CD4-positive, alpha-beta T cell (primary cell): Measurements from ENCODE around the gene MIPOL1. TPM values are rescaled to one million over a fixed set of nuclear protein-coding genes. Genes with fewer than 3 reads are reported as not detected.

ENCODE experiments used
- ATAC-seq: fragments of 200-7000 bp; cut with Tn5 transposase; one replicate; pipeline ENCODE4 v1.10.0; 2022; ENCODE audit warnings: mild to moderate bottlenecking; ENCODE audit not compliant: poor library complexity
- CTCF ChIA-PET: fragments of 350-600 bp; sonication (Branson Sonifier 250); formaldehyde crosslinking; loops from one replicate; lab custom pipeline; 2021; ENCODE audit warnings: antibody characterized with exemption, inconsistent platforms; lab: Charles Lee
- POLR2A ChIA-PET: fragments of 350-600 bp; sonication (Branson Sonifier 250); formaldehyde crosslinking; loops from one replicate; lab custom pipeline; 2021; ENCODE audit warnings: antibody characterized with exemption, inconsistent platforms; lab: Charles Lee
- DNase-seq, 14 experiments: peaks; one replicate each; pipeline ENCODE4 v3.0.0-alpha.2; 2013 to 2020; ENCODE audit warnings: mixed read lengths in 2 of 14
- H3K27ac ChIP-seq, 2 donors: one replicate each; pipeline versions ENCODE4 v1.5.1 to v1.7.0; 2013; ENCODE audit warnings: low read length in 2 of 2, low read depth in 1 of 2, mild to moderate bottlenecking in 1 of 2
- H3K27me3 ChIP-seq, 2 experiments: 1 replicate in 1 of 2; 2 replicates in 1 of 2; pipeline versions ENCODE4 v1.6.1 to v1.7.0; 2013; ENCODE audit warnings: low read length in 2 of 2, control low read depth in 1 of 2, mild to moderate bottlenecking in 1 of 2, moderate library complexity in 1 of 2; ENCODE audit not compliant: insufficient read depth in 2 of 2, control insufficient read depth in 1 of 2
- H3K36me3 ChIP-seq: one replicate; pipeline ENCODE4 v1.6.1; 2013; ENCODE audit warnings: low read length, control low read depth; ENCODE audit not compliant: insufficient read depth
- H3K4me1 ChIP-seq: one replicate; pipeline ENCODE4 v1.6.1; 2013; ENCODE audit warnings: low read length, control low read depth; ENCODE audit not compliant: insufficient read depth
- H3K4me3 ChIP-seq: one replicate; pipeline ENCODE4 v1.5.1; 2013; ENCODE audit warnings: mild to moderate bottlenecking, low read length, moderate library complexity
- H3K9me3 ChIP-seq, 2 experiments: 1 replicate in 1 of 2; 2 replicates in 1 of 2; pipeline versions ENCODE4 v1.6.1 to v1.7.0; 2013; ENCODE audit warnings: low read length in 2 of 2, mild to moderate bottlenecking in 2 of 2, control low read depth in 1 of 2, moderate library complexity in 1 of 2; ENCODE audit not compliant: control insufficient read depth in 1 of 2, insufficient read depth in 1 of 2
- H3K27ac Mint-ChIP-seq: one replicate; pipeline ENCODE4 v1.8.0; 2020; ENCODE audit warnings: mixed read lengths
- H3K27me3 Mint-ChIP-seq: one replicate; pipeline ENCODE4 v1.8.0; 2021; ENCODE audit warnings: mixed read lengths
- H3K36me3 Mint-ChIP-seq: one replicate; pipeline ENCODE4 v1.8.0; 2021; ENCODE audit warnings: low read depth, mixed read lengths
- H3K4me1 Mint-ChIP-seq: one replicate; pipeline ENCODE4 v1.8.0; 2021; ENCODE audit warnings: low read depth, mixed read lengths
- H3K4me3 Mint-ChIP-seq: one replicate; pipeline ENCODE4 v1.8.0; 2020; ENCODE audit warnings: mild to moderate bottlenecking, mixed read lengths
- H3K9me3 Mint-ChIP-seq: one replicate; pipeline ENCODE4 v1.8.0; 2020; ENCODE audit warnings: mixed read lengths
- CTCF ChIP-seq: fragments of 200-600 bp; IDR thresholded peaks from one replicate; pipeline ENCODE4 v1.8.0; 2022; ENCODE audit warnings: antibody characterized with exemption, mild to moderate bottlenecking
- intact Hi-C, 2 experiments: fragments of 100-400 bp; cut with DNase I in 1 of 2; cut with micrococcal nuclease in 1 of 2; formaldehyde crosslinking; loops; one replicate each; pipeline versions ENCODE4 v1.15.1 to v1.9.0; 2023 to 2025; cut with DNase I, micrococcal nuclease
- total RNA-seq, 174 experiments: library from RNA in 2 of 174; stranded (reverse) in 2 of 174; gene quantifications; one replicate each; pipeline ENCODE4 v1.2.3 and lab custom pipeline; 2021 to 2026

Gene MIPOL1
- total RNA-seq, 2 experiments from 2014 or later = 0.30 TPM; not detected in 1

GRCh38 chr14:37252434-37252833 lies 54.7 kb downstream of the MIPOL1 start:
- H3K27me3 ChIP-seq = no peaks in the 10 kb centered on the region
- Mint-ChIP-seq H3K27me3 (no peaks in the 10 kb centered on the region), H3K9me3 (no peaks in the 10 kb centered on the region), H3K4me3 (no peak overlapping the region), H3K36me3 (no peaks in the 10 kb centered on the region), H3K4me1 (no peaks in the 10 kb centered on the region), H3K27ac (no peak overlapping the region)
- DNase-seq (no peak), ATAC-seq (no peak)
- no peaks in the 10 kb centered on the region for H3K9me3 ChIP-seq
- ChIA-PET CTCF (no interaction called here), POLR2A (no interaction called here)
- intact Hi-C loops = no loop called here
- no peaks in the 10 kb centered on the region for H3K4me1 ChIP-seq
- H3K4me3 ChIP-seq = no peak overlapping the region
- no peak overlapping the region for H3K27ac ChIP-seq
- no peaks in the 10 kb centered on the region for H3K36me3 ChIP-seq
- TF ChIP-seq CTCF = no peak

DNA sequence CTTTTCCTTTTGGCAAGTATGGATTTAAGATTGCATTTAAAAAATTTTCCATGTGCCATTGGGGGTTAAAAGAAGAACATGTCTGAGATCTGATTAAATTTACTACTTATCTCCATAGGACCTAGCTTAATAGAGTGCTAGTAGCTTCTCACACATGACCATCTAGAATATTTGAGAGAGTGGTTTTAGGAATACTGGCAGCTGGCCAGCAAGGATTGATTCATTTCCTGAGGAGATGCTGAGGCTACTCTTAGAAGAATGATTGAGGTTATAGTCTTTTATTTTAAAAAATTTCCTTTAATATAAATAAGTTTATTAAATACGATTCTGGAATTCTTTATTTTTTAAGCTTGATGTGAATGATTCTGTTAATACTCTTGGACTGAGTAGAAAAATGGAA lies 56.2 kb downstream of the MIPOL1 start:
- no peak for ATAC-seq
- no peaks in the 10 kb centered on the region for H3K4me1 ChIP-seq
- no peaks in the 10 kb centered on the region for H3K27me3 Mint-ChIP-seq
- H3K4me1 Mint-ChIP-seq = no peaks in the 10 kb centered on the region
- no peak overlapping the region for H3K27ac ChIP-seq
- H3K27me3 ChIP-seq = no peaks in the 10 kb centered on the region
- H3K9me3 ChIP-seq = no peaks in the 10 kb centered on the region
- no peaks in the 10 kb centered on the region for H3K36me3 Mint-ChIP-seq
- H3K36me3 ChIP-seq = no peaks in the 10 kb centered on the region
- ChIA-PET POLR2A (no interaction called here), CTCF (no interaction called here)
- no peak for DNase-seq
- H3K4me3 ChIP-seq = no peak overlapping the region
- H3K27ac Mint-ChIP-seq = no peak overlapping the region
- no peak for TF ChIP-seq CTCF
- H3K9me3 Mint-ChIP-seq = no peaks in the 10 kb centered on the region
- no peak overlapping the region for H3K4me3 Mint-ChIP-seq
- intact Hi-C loops = no loop called here

DNA sequence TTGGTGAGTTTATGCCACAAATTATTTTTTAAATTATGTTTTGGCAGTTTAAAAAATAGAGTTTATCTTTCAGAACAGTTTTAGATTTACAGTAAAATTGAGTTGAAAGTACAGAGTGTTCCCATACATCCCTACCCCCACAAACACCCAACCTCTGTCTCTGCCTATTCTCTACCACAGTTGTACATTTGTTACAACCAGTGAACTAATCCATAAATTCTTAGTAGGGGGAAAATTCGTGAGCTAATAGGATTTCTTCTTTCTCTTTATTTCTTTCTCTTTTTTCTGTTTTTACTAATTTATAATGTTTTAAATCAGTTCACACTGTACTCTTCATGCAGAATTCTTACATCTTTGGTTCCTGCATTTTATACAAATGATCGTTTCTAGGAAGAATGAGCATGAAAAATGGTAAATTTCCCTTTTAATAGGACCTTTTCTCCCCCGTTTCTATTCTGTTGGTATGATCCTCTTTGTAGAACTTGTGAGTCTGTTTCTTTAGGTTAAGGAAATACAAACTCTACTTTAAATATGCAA lies 56.7 kb downstream of the MIPOL1 start:
- TF ChIP-seq CTCF = no peak
- Mint-ChIP-seq H3K36me3 (no peaks in the 10 kb centered on the region), H3K27ac (no peak overlapping the region), H3K4me3 (no peak overlapping the region), H3K9me3 (no peaks in the 10 kb centered on the region), H3K4me1 (no peaks in the 10 kb centered on the region), H3K27me3 (no peaks in the 10 kb centered on the region)
- DNase-seq (no peak), ATAC-seq (no peak)
- H3K4me1 ChIP-seq = no peaks in the 10 kb centered on the region
- H3K27ac ChIP-seq = no peak overlapping the region
- ChIA-PET POLR2A (no interaction called here), CTCF (interaction anchor here (0.6 kb wide), 1 partner anchor 478 kb away, joined by 3 read pairs; no protein-coding TSS in a partner anchor)
- no peaks in the 10 kb centered on the region for H3K36me3 ChIP-seq
- no peak overlapping the region for H3K4me3 ChIP-seq
- intact Hi-C loops = no loop called here
- no peaks in the 10 kb centered on the region for H3K9me3 ChIP-seq
- H3K27me3 ChIP-seq = no peaks in the 10 kb centered on the region
